Smooth muscle cell (in vitro differentiated cells): Measurements from ENCODE around the gene TMEM240. TPM values are rescaled to one million over a fixed set of nuclear protein-coding genes. Genes with fewer than 3 reads are reported as not detected.
"Not testable (repeated sequence)": the region's sequence is repeated elsewhere in the genome, so short reads cannot be mapped to it uniquely, and the experiment has no call there.

Experiments
- DNase-seq: peaks from one replicate; lab custom pipeline; 2025; ENCODE audit not compliant: unreplicated experiment; lab: John Stamatoyannopoulos, UW
- H2AFZ ChIP-seq: fragments of 200-600 bp; sonication (generic); 2 replicates; pipeline ENCODE4 v1.6.0; 2016; ENCODE audit warnings: antibody characterized with exemption, low read depth, mild to moderate bottlenecking
- H3F3A ChIP-seq: fragments of 200-600 bp; sonication (generic); 2 replicates; pipeline ENCODE4 v1.6.0; 2017; ENCODE audit warnings: antibody characterized with exemption, low read depth
- H3K27ac ChIP-seq: fragments of 200-600 bp; sonication (generic); 2 replicates; pipeline ENCODE4 v1.5.1; 2016; ENCODE audit warnings: low read depth, mild to moderate bottlenecking
- H3K27me3 ChIP-seq: fragments of 200-600 bp; sonication (generic); 2 replicates; pipeline ENCODE4 v1.6.1; 2016; ENCODE audit warnings: low read depth, mild to moderate bottlenecking
- H3K36me3 ChIP-seq: fragments of 200-600 bp; sonication (generic); 2 replicates; pipeline ENCODE4 v1.5.1; 2016; ENCODE audit warnings: low read depth
- H3K4me1 ChIP-seq: fragments of 200-600 bp; sonication (generic); 2 replicates; pipeline ENCODE4 v1.5.1; 2016; ENCODE audit warnings: low read depth
- H3K4me2 ChIP-seq: fragments of 200-600 bp; sonication (generic); 2 replicates; pipeline ENCODE4 v1.6.0; 2016; ENCODE audit warnings: mild to moderate bottlenecking
- H3K4me3 ChIP-seq: fragments of 200-600 bp; sonication (generic); 2 replicates; pipeline ENCODE4 v1.5.1; 2016; ENCODE audit warnings: mild to moderate bottlenecking
- H3K79me2 ChIP-seq: fragments of 200-600 bp; sonication (generic); 2 replicates; pipeline ENCODE4 v1.6.0; 2016; ENCODE audit warnings: low read depth, mild to moderate bottlenecking
- H3K9ac ChIP-seq: fragments of 200-600 bp; sonication (generic); 2 replicates; pipeline ENCODE4 v1.6.0; 2016; ENCODE audit warnings: low read depth
- H3K9me3 ChIP-seq: fragments of 200-600 bp; sonication (generic); replicated peaks from 2 replicates; pipeline ENCODE4 v1.5.1; 2016; ENCODE audit warnings: low read depth
- H4K20me1 ChIP-seq: fragments of 200-600 bp; sonication (generic); 2 replicates; pipeline ENCODE4 v1.6.0; 2016; ENCODE audit warnings: low read depth
- WGBS: methylation state at CpG from one replicate; pipeline ENCODE4 v1.1.7; 2016; ENCODE audit warnings: low lambda C conversion rate; 5-methylcytosine and 5-hydroxymethylcytosine counted together
- polyA plus RNA-seq: library from polyadenylated mRNA; unstranded; fragments of >200 nt; fragmentation: Nextera tagmentation; extraction: Ambion mirVana; gene quantifications from 2 replicates; pipeline ENCODE4 v1.2.1, GENCODE V29; 2016
- total RNA-seq: library from RNA; depleted of rRNA; stranded (reverse); fragments of >200 nt; gene quantifications from 2 replicates; pipeline ENCODE4 v1.2.3, GENCODE V29; 2014
- TF ChIP-seq, protein P1 (sequence below): fragments of 200-600 bp; sonication (generic); IDR thresholded peaks from 2 replicates; pipeline ENCODE4 v1.5.1; 2017; ENCODE audit warnings: borderline replicate concordance, mild to moderate bottlenecking, antibody characterized with exemption; ENCODE audit not compliant: insufficient read depth, poor library complexity, severe bottlenecking

TMEM240 gene
- total and polyA plus RNA-seq, 2 experiments from 2014 or later: 2.7 to 12.2 TPM

- TF ChIP-seq, protein P1, sequence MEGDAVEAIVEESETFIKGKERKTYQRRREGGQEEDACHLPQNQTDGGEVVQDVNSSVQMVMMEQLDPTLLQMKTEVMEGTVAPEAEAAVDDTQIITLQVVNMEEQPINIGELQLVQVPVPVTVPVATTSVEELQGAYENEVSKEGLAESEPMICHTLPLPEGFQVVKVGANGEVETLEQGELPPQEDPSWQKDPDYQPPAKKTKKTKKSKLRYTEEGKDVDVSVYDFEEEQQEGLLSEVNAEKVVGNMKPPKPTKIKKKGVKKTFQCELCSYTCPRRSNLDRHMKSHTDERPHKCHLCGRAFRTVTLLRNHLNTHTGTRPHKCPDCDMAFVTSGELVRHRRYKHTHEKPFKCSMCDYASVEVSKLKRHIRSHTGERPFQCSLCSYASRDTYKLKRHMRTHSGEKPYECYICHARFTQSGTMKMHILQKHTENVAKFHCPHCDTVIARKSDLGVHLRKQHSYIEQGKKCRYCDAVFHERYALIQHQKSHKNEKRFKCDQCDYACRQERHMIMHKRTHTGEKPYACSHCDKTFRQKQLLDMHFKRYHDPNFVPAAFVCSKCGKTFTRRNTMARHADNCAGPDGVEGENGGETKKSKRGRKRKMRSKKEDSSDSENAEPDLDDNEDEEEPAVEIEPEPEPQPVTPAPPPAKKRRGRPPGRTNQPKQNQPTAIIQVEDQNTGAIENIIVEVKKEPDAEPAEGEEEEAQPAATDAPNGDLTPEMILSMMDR: no peak
- Histone ChIP-seq H3K27ac (no peak overlapping the region), H3K4me3 (no peak overlapping the region), H2AFZ (no peak overlapping the region), H3K79me2 (no peaks in the 10 kb centered on the region), H3K36me3 (no peaks in the 10 kb centered on the region), H3K9ac (no peak overlapping the region), H3K9me3 (no peaks in the 10 kb centered on the region), H3K4me1 (no peaks in the 10 kb centered on the region), H3K27me3 (no peaks in the 10 kb centered on the region), H3F3A (peaks cover 9% of the 10 kb centered on the region), H3K4me2 (no peak overlapping the region), H4K20me1 (no peaks in the 10 kb centered on the region)
- WGBS: 85% methylated on average over 4 of the region's 4 CpGs
- no peak for DNase-seq
Observed at GRCh38 chr1:1507305-1507704, 33.1 kb downstream of the TMEM240 start.

DNA sequence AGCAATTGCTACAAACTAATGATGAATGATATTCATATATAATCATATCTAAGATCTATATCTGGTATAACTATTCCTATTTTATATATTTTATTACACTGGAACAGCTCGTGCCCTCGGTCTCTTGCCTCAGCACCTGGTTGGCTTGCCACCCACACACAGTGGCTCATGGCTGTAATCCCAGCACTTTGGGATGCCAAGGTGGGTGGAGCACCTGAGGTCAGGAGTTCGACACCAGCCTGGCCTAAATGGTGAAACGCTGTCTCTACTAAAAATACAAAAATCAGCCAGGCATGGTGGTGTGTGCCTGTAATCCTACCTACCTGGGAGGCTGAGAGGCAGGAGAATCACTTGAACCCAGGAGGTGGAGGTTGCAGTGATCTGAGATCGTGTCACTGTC, 34.6 kb downstream of the TMEM240 start:
- not testable (repeated sequence) for H3F3A ChIP-seq, DNase-seq, H3K9me3 ChIP-seq, H3K79me2 ChIP-seq, H3K9ac ChIP-seq, H2AFZ ChIP-seq, H3K4me1 ChIP-seq, H3K27me3 ChIP-seq, H4K20me1 ChIP-seq, H3K36me3 ChIP-seq
- Histone ChIP-seq H3K27ac (peak overlapping the region; percentile 92), H3K4me2 (peak overlapping the region; percentile 80), H3K4me3 (peak overlapping the region; percentile 35)
- 91% methylated on average over 5 of the region's 5 CpGs for WGBS

DNA sequence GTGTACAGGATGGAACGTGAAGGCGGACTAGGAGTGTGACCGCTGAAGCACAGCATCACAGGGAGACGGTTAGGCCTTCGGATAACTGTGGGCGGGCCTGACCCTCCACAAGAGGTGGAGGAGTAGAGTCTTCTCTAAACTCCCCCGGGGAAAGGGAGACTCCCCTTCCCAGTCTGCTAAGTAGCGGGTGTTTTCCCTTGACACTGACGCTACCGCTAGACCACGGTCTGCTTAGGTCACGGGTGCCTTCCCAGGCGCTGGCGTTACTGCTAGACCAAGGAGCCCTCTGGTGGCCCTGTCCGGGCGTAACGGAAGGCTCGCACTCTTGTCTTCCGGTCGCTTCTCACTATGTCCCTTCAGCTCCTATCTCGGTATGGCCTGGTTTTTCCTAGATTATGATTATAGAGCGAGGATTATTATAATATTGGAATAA, 35.0 kb downstream of the TMEM240 start:
- not testable (repeated sequence) for H3K79me2 ChIP-seq, H3K27me3 ChIP-seq, H4K20me1 ChIP-seq, H3K36me3 ChIP-seq, H3K4me1 ChIP-seq, H3K9me3 ChIP-seq, H3F3A ChIP-seq, H2AFZ ChIP-seq, DNase-seq
- TF ChIP-seq, protein P1: peak; percentile 32
- Histone ChIP-seq H3K9ac (peak overlapping the region; percentile 77), H3K4me3 (peak overlapping the region; percentile 35), H3K4me2 (peak overlapping the region; percentile 80), H3K27ac (peak overlapping the region; percentile 92)
- WGBS: 5% methylated on average over 16 of the region's 22 CpGs

DNA sequence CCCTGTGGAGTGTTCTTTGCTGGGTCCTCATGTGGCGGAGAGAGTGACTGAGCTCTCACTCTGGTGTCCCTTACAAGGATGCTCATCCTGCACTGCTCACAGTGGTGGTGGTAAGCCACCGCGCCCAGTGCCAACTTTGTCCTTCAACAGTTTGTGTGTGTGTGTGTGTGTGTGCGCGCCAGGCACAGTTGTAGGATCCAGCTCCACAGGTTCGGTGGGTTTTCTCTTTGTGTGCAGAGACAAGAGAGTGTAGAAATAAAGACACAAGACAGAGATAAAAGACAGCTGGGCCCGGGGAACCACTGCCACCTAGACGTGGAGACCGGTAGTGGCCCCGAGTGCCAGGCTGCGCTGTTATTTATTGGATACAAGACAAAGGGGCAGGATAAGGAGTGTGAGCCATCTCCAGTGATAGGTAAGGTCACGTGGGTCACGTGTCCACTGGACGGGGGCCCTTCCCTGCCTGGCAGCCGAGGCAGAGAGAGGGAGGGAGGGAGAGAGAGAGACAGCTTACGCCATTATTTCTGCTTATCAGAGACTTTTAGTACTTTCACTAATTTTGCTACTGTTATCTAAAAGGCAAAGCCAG, 35.6 kb downstream of the TMEM240 start:
- Histone ChIP-seq H3K27ac (peak overlapping the region; percentile 92), H3K9ac (peak overlapping the region; percentile 77), H3K4me2 (peak overlapping the region; percentile 80), H3K4me3 (peak overlapping the region; percentile 35)
- not testable (repeated sequence) for H3F3A ChIP-seq, H3K36me3 ChIP-seq, H3K9me3 ChIP-seq, H2AFZ ChIP-seq, H3K79me2 ChIP-seq, H3K27me3 ChIP-seq, H3K4me1 ChIP-seq, H4K20me1 ChIP-seq
- TF ChIP-seq, protein P1: peak; percentile 65
- DNase-seq: peak; percentile 30
- 23% methylated on average over 16 of the region's 16 CpGs for WGBS

DNA sequence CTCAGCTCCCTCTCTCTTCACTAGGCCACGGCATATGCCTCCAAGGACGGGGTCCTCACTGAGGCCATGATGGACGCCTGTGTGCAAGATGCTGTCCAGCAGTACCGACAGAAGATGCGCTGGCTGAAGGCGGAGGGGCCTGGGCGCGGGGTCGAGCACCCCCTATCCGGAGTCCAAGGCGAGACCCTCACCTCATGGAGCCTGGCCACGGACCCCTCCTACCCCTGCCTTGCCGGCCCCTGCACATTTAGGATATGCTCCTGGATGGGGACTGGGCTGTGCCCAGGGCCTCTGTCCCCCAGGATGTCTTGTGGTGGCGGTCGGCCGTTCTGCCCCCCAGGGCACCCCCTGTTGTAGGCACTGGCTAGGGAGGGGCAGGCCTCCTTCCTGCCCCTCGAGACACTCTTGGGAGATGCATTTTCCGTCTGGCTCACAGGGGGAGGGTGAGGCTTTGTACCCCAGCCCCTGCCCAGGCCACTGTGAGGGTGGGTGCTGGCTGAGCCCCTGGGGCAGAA, 44.9 kb downstream of the TMEM240 start:
- peaks cover 23% of the 10 kb centered on the region for H3K36me3 ChIP-seq
- not testable (repeated sequence) for H3K27me3 ChIP-seq, H3K79me2 ChIP-seq, H3F3A ChIP-seq, H3K9me3 ChIP-seq, H4K20me1 ChIP-seq, DNase-seq, H3K4me3 ChIP-seq, H3K4me1 ChIP-seq, H3K27ac ChIP-seq, H3K4me2 ChIP-seq, H2AFZ ChIP-seq, H3K9ac ChIP-seq
- 94% methylated on average over 18 of the region's 18 CpGs for WGBS

- not testable (repeated sequence) for DNase-seq, H3K27me3 ChIP-seq, H4K20me1 ChIP-seq, H2AFZ ChIP-seq, H3K4me3 ChIP-seq, H3K4me2 ChIP-seq, H3K79me2 ChIP-seq, H3K9me3 ChIP-seq, H3K4me1 ChIP-seq, H3K27ac ChIP-seq, H3K9ac ChIP-seq, H3F3A ChIP-seq
- WGBS: 94% methylated on average over 18 of the region's 22 CpGs
- H3K36me3 ChIP-seq: peaks cover 23% of the 10 kb centered on the region
Observed at GRCh38 chr1:1494311-1494710, 46.1 kb downstream of the TMEM240 start.
